Pons (tissue), 1 donor: Measurements from ENCODE around the gene CTAGE15.
"Not testable (repeated sequence)": the region's sequence is repeated elsewhere in the genome, so short reads cannot be mapped to it uniquely, and the experiment has no call there.

Source experiments
- DNase-seq: peaks from one replicate; pipeline ENCODE4 v3.0.0-alpha.2; 2016; ENCODE audit warnings: low spot score

CTAGE15 gene

GRCh38 chr7:143622130-143622529 is 50.5 kb downstream of the CTAGE15 start:
- DNase-seq, result not testable (repeated sequence)
